H1 (cell line): ENCODE data around the gene DGKI. TPM values are rescaled to one million over a fixed set of nuclear protein-coding genes. Genes with fewer than 3 reads are reported as not detected.

ENCODE experiments used
- CTCF ChIA-PET: fragments of 300-600 bp; sonication (Branson Sonifier 250); formaldehyde crosslinking; loops from one replicate; lab custom pipeline; 2021; ENCODE audit not compliant: partially characterized antibody; lab: Charles Lee
- POLR2A ChIA-PET: fragments of 300-600 bp; sonication (Branson Sonifier 250); formaldehyde crosslinking; loops from one replicate; lab custom pipeline; 2021; ENCODE audit warnings: inconsistent platforms; ENCODE audit not compliant: partially characterized antibody; lab: Charles Lee
- DNase-seq, 2 experiments: peaks; one replicate each; pipeline versions ENCODE4 v3.0.0 to v3.0.0-alpha.2; 2010 to 2022; ENCODE audit warnings: low spot score in 2 of 2, low read depth in 1 of 2, mixed read lengths in 1 of 2
- FAIRE-seq: peaks from 2 replicates; lab custom pipeline; 2011; peaks lifted over from hg19 to GRCh38; lab: Jason Lieb, UNC
- H2AFZ ChIP-seq: 2 replicates; pipeline ENCODE4 v1.8.1; 2012; ENCODE audit warnings: low read length, inconsistent platforms
- H2AK5ac ChIP-seq: 2 replicates; pipeline ENCODE4 v1.6.1; 2013; ENCODE audit warnings: low read depth, low read length
- H2BK120ac ChIP-seq: replicated peaks from 2 replicates; pipeline ENCODE3; 2013; ENCODE audit warnings: low read depth, low read length, inconsistent platforms
- H2BK12ac ChIP-seq: 2 replicates; pipeline ENCODE4 v1.6.1; 2013; ENCODE audit warnings: low read depth, low read length
- H2BK15ac ChIP-seq: 2 replicates; pipeline ENCODE4 v1.6.1; 2013; ENCODE audit warnings: low read length
- H2BK20ac ChIP-seq: 2 replicates; pipeline ENCODE4 v1.6.1; 2013; ENCODE audit warnings: low read length
- H2BK5ac ChIP-seq: 2 replicates; pipeline ENCODE4 v1.6.1; 2013; ENCODE audit warnings: low read depth, low read length
- H3K14ac ChIP-seq: 2 replicates; pipeline ENCODE4 v1.6.1; 2013; ENCODE audit warnings: inconsistent platforms; ENCODE audit not compliant: insufficient read length
- H3K18ac ChIP-seq: 2 replicates; pipeline ENCODE4 v1.6.1; 2013; ENCODE audit warnings: low read length; ENCODE audit errors: extremely low read depth
- H3K23ac ChIP-seq: 2 replicates; pipeline ENCODE4 v1.6.1; 2013; ENCODE audit warnings: inconsistent platforms; ENCODE audit not compliant: insufficient read length
- H3K23me2 ChIP-seq: 2 replicates; pipeline ENCODE4 v1.6.1; 2013; ENCODE audit warnings: low read depth, low read length
- H3K27ac ChIP-seq: 2 replicates; pipeline ENCODE4 v1.6.1; 2011; ENCODE audit warnings: low read depth, low read length, inconsistent platforms
- H3K27me3 ChIP-seq, 4 experiments: replicated peaks in 1 of 4; 1 replicate in 1 of 4; 2 replicates in 3 of 4; pipeline versions ENCODE4 v1.6.1 to v1.8.1; 2011 to 2013; ENCODE audit warnings: low read length in 3 of 4, mild to moderate bottlenecking in 3 of 4, inconsistent platforms in 2 of 4, mixed read lengths in 2 of 4, moderate library complexity in 1 of 4; ENCODE audit not compliant: control insufficient read depth in 3 of 4, insufficient read depth in 3 of 4; ENCODE audit errors: extremely low read depth in 1 of 4
- H3K36me3 ChIP-seq, 4 experiments: 2 replicates each; pipeline versions ENCODE4 v1.6.1 to v1.8.1; 2011 to 2013; ENCODE audit warnings: mild to moderate bottlenecking in 4 of 4, low read length in 3 of 4, moderate library complexity in 2 of 4, control low read depth in 1 of 4, inconsistent platforms in 1 of 4; ENCODE audit not compliant: insufficient read depth in 4 of 4, control insufficient read depth in 2 of 4
- H3K4ac ChIP-seq: replicated peaks from 2 replicates; pipeline ENCODE3; 2013; ENCODE audit warnings: low read length, low read depth, mixed read lengths, inconsistent platforms; ENCODE audit not compliant: insufficient read length
- H3K4me1 ChIP-seq, 4 experiments: replicated peaks in 1 of 4; 1 replicate in 1 of 4; 2 replicates in 3 of 4; pipeline versions ENCODE4 v1.6.1 to v1.8.1; 2011 to 2013; ENCODE audit warnings: low read length in 3 of 4, inconsistent platforms in 2 of 4, mixed read lengths in 1 of 4; ENCODE audit not compliant: insufficient read depth in 4 of 4, control insufficient read depth in 3 of 4
- H3K4me2 ChIP-seq, 2 experiments: 2 replicates each; pipeline versions ENCODE4 v1.6.1 to v1.8.1; 2011 to 2013; ENCODE audit warnings: low read depth in 2 of 2, low read length in 2 of 2, control low read depth in 1 of 2, inconsistent platforms in 1 of 2, mild to moderate bottlenecking in 1 of 2; ENCODE audit not compliant: insufficient read depth in 1 of 2
- H3K4me3 ChIP-seq, 4 experiments: fragments of 200-600, 300-600 bp in 1 of 4; sonication (generic), shearing (Covaris generic), sonication (Bioruptor Twin) in 1 of 4; 2 replicates each; pipeline versions ENCODE4 v1.5.1 to v1.8.1; 2011 to 2016; ENCODE audit warnings: low read length in 4 of 4, low read depth in 3 of 4, control low read depth in 2 of 4, inconsistent platforms in 2 of 4, mild to moderate bottlenecking in 2 of 4, mixed read lengths in 1 of 4, moderate library complexity in 1 of 4; ENCODE audit not compliant: insufficient read depth in 2 of 4; ENCODE audit errors: extremely low read depth in 1 of 4
- H3K56ac ChIP-seq: replicated peaks from 2 replicates; pipeline ENCODE3; 2013; ENCODE audit warnings: low read depth, mild to moderate bottlenecking, mixed read lengths, low read length, inconsistent platforms; ENCODE audit not compliant: insufficient read length
- H3K79me1 ChIP-seq: 2 replicates; pipeline ENCODE4 v1.6.1; 2013; ENCODE audit warnings: low read depth, low read length, control low read depth
- H3K79me2 ChIP-seq, 2 experiments: 2 replicates each; pipeline versions ENCODE4 v1.6.1 to v1.8.1; 2012 to 2013; ENCODE audit warnings: low read length in 2 of 2, mild to moderate bottlenecking in 2 of 2, inconsistent platforms in 1 of 2; ENCODE audit not compliant: insufficient read depth in 2 of 2, control insufficient read depth in 1 of 2
- H3K9ac ChIP-seq, 4 experiments: replicated peaks in 1 of 4; 1 replicate in 1 of 4; 2 replicates in 3 of 4; pipeline versions ENCODE4 v1.6.1 to v1.8.1; 2011 to 2013; ENCODE audit warnings: low read depth in 3 of 4, low read length in 3 of 4, control low read depth in 2 of 4, mild to moderate bottlenecking in 2 of 4, moderate library complexity in 2 of 4, inconsistent platforms in 1 of 4; ENCODE audit errors: extremely low read depth in 1 of 4
- H3K9me3 ChIP-seq, 2 experiments: 2 replicates each; pipeline versions ENCODE4 v1.6.1 to v1.8.1; 2012 to 2013; ENCODE audit warnings: mild to moderate bottlenecking in 2 of 2, moderate library complexity in 2 of 2, control low read depth in 1 of 2, inconsistent platforms in 1 of 2, low read depth in 1 of 2, low read length in 1 of 2, mixed read lengths in 1 of 2; ENCODE audit not compliant: insufficient read depth in 2 of 2
- H4K20me1 ChIP-seq, 2 experiments: replicated peaks in 1 of 2; 2 replicates each; pipeline versions ENCODE3 to v1.8.1; 2011 to 2013; ENCODE audit warnings: inconsistent platforms in 2 of 2, low read length in 2 of 2, mild to moderate bottlenecking in 1 of 2; ENCODE audit not compliant: insufficient read depth in 2 of 2, control insufficient read depth in 1 of 2
- H4K5ac ChIP-seq: 2 replicates; pipeline ENCODE4 v1.6.1; 2013; ENCODE audit warnings: low read length, low read depth, mixed read lengths, inconsistent platforms; ENCODE audit not compliant: insufficient read length
- H4K8ac ChIP-seq: 2 replicates; pipeline ENCODE4 v1.8.0; 2013; ENCODE audit warnings: mild to moderate bottlenecking, moderate library complexity, low read length, inconsistent platforms; ENCODE audit not compliant: insufficient read depth; ENCODE audit errors: extremely low read depth
- H4K91ac ChIP-seq: replicated peaks from 2 replicates; pipeline ENCODE3; 2013; ENCODE audit warnings: low read length, mixed read lengths, inconsistent platforms; ENCODE audit not compliant: insufficient read length
- ASH2L ChIP-seq: fragments of 200-600, 300-600 bp; sonication (generic); IDR thresholded peaks from one replicate; pipeline ENCODE4 v1.7.1; 2017; ENCODE audit warnings: low read length
- CHD1 ChIP-seq: IDR thresholded peaks from 2 replicates; pipeline ENCODE4 v1.6.1; 2012; ENCODE audit warnings: low read depth, low read length, improper control_type of control experiment
- GTF2F1 ChIP-seq: IDR thresholded peaks from 2 replicates; pipeline ENCODE4 v1.6.1; 2012; ENCODE audit warnings: low read depth, low read length, improper control_type of control experiment, borderline replicate concordance
- HDAC2 ChIP-seq, 2 experiments: fragments of 300-600 bp in 1 of 2; sonication (generic) in 1 of 2; IDR thresholded peaks; 2 replicates each; pipeline ENCODE4 v1.6.1; 2011 to 2012; ENCODE audit warnings: low read depth in 2 of 2, low read length in 2 of 2, mild to moderate bottlenecking in 2 of 2, moderate library complexity in 2 of 2, borderline replicate concordance in 1 of 2, inconsistent platforms in 1 of 2
- KDM5A ChIP-seq: fragments of 200-600 bp; IDR thresholded peaks from 2 replicates; pipeline ENCODE4 v1.7.1; 2012; ENCODE audit warnings: mild to moderate bottlenecking, low read length, inconsistent platforms, mixed read lengths
- PHF8 ChIP-seq: fragments of 200-600 bp; sonication (generic); conservative IDR thresholded peaks from 2 replicates; pipeline ENCODE4 v1.7.1; 2012; ENCODE audit warnings: low read depth, mild to moderate bottlenecking, inconsistent platforms, low read length, moderate library complexity
- RFX5 ChIP-seq: IDR thresholded peaks from 2 replicates; pipeline ENCODE4 v1.6.1; 2011; ENCODE audit warnings: low read depth, low read length, improper control_type of control experiment, borderline replicate concordance
- SRF ChIP-seq: IDR thresholded peaks from 2 replicates; pipeline ENCODE4 v1.6.1; 2011; ENCODE audit warnings: mild to moderate bottlenecking, low read depth, low read length, moderate library complexity
- TCF12 ChIP-seq: IDR thresholded peaks from 2 replicates; pipeline ENCODE4 v1.6.1; 2011; ENCODE audit warnings: low read depth, mild to moderate bottlenecking, low read length
- WGBS, 2 experiments: shearing (Covaris generic) in 1 of 2; methylation state at CpG; one replicate each; pipeline versions ENCODE4 v1.1.6 to v1.1.7; 2013 to 2015; ENCODE audit warnings: low lambda C conversion rate in 2 of 2, mixed read lengths in 2 of 2, inconsistent platforms in 1 of 2, low coverage in 1 of 2, missing lambda C conversion rate in 1 of 2; ENCODE audit not compliant: insufficient replicate concordance in 2 of 2, insufficient coverage in 1 of 2, insufficient read length in 1 of 2; ENCODE audit errors: extremely low coverage in 1 of 2, missing lambda C conversion rate in 1 of 2; 5-methylcytosine and 5-hydroxymethylcytosine counted together
- polyA plus RNA-seq, 7 experiments: library from polyadenylated mRNA; depleted of rRNA in 3 of 7; stranded (reverse) in 5 of 7; unstranded in 2 of 7; fragments of >200 nt in 5 of 7; fragments of 200-250 nt in 2 of 7; gene quantifications; 1 replicate in 5 of 7; 2 replicates in 1 of 7; 4 replicates in 1 of 7; pipeline versions ENCODE4 v1.2.1 to v1.2.3, GENCODE V29; 2011 to 2013; ENCODE audit warnings: missing spikeins in 2 of 7, mixed read lengths in 2 of 7
- total RNA-seq: library from RNA; stranded (reverse); fragmentation: NEBNext Ultra II Directional; extraction: Animal tissue kit (Norgen Biotek cat#: 25700); gene quantifications from 2 replicates; pipeline ENCODE4 v1.2.1, GENCODE V29; 2021

DGKI gene
- total and polyA plus RNA-seq, 2 of the 8 experiments (the other 6 are each of a cell fraction or from before 2014, with no cell fraction given): 0.20 to 0.71 TPM

DNA sequence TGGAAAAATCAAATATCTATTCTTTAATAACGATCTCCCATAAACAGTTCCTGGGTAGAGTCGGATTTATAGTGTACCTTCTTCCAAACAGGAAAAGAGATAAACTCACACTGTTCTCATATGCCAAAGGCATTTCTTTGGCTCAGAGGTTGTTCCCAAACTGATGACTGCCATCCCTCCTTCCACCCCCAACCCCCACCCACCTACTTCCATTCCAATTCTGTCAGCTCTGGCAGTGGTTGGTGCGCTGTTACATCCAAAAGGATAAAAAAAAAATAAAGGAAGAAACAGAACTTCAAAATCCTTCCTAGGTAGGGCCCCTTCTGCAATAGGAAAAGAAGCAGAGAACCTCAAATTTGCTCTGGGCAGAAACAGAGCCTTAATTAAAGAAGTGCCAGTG is 104.7 kb downstream of the DGKI start:
- CTCF ChIA-PET: no interaction called here
- TF ChIP-seq PHF8 (no peak), HDAC2 (IDR thresholded peaks at IDR 0.05; ENCODE audit: borderline replicate concordance in 1 of 2, low read depth in 2 of 2, low read length in 2 of 2) (no peak), KDM5A (no peak), GTF2F1 (no peak), ASH2L (no peak), RFX5 (no peak), SRF (no peak), TCF12 (no peak), CHD1 (no peak)

More for the DNA sequence above, 104.7 kb downstream of the DGKI start:
- no peak overlapping the region for H4K91ac ChIP-seq
- no peak overlapping the region for H2BK12ac ChIP-seq
- no peak overlapping the region for H3K18ac ChIP-seq
- no peak for DNase-seq
- H2BK15ac ChIP-seq: no peak overlapping the region
- no peaks in the 10 kb centered on the region for H4K20me1 ChIP-seq
- no peak overlapping the region for H2BK5ac ChIP-seq
- no peaks in the 10 kb centered on the region for H3K9me3 ChIP-seq
- WGBS, 2 experiments: 80% methylated on average over 3 of the region's 3 CpGs; no CpG with 5 or more reads in 1 of the 2 experiments
- no peak overlapping the region for H3K4me3 ChIP-seq
- no peak for FAIRE-seq
- H2AK5ac ChIP-seq: no peak overlapping the region
- POLR2A ChIA-PET: interaction anchor here (1.1 kb wide), 1 partner anchor 8 kb away, joined by 4 read pairs; no protein-coding TSS in a partner anchor
- H3K23ac ChIP-seq: no peak overlapping the region
- no peak overlapping the region for H2BK20ac ChIP-seq
- H3K27me3 ChIP-seq: no peaks in the 10 kb centered on the region
- H3K79me2 ChIP-seq: no peaks in the 10 kb centered on the region
- H4K8ac ChIP-seq: no peak overlapping the region
- no peak overlapping the region for H3K27ac ChIP-seq
- H3K4me1 ChIP-seq: peaks cover 0 to 9% (median 7%) of the 10 kb centered on the region in 4 experiments; a peak in 3 of 7 replicates
- no peak overlapping the region for H2BK120ac ChIP-seq
- no peaks in the 10 kb centered on the region for H3K79me1 ChIP-seq
- H2AFZ ChIP-seq: no peak overlapping the region
- H3K56ac ChIP-seq: no peak overlapping the region
- no peak overlapping the region for H3K4ac ChIP-seq
- no peak overlapping the region for H3K9ac ChIP-seq
- no peak overlapping the region for H3K4me2 ChIP-seq
- no peak overlapping the region for H3K14ac ChIP-seq
- no peaks in the 10 kb centered on the region; the same call in 1 of the 2 replicates for H3K23me2 ChIP-seq
- H3K36me3 ChIP-seq: no peaks in the 10 kb centered on the region
- no peak overlapping the region for H4K5ac ChIP-seq
